ENCODE measurements around the gene CD300A. TPM values are rescaled to one million over a fixed set of nuclear protein-coding genes. Genes with fewer than 3 reads are reported as not detected.

CD300A gene
- total and polyA plus RNA-seq, 5 donors: 2.2 to 5.7 (median 5.1) TPM

GRCh38 chr17:74531231-74531761 lies 64.9 kb downstream of the CD300A start, which contains the start of gene CD300LB:
Gene CD300LB, minus strand, starts transcription at chr17:74531475. Its CDS starts 125 bp downstream, at chr17:74531350.
- DNase-seq (no peak), ATAC-seq (peak; percentile 9 to 17)
- intact Hi-C loops (cut with DNase I): no loop called here
- Histone ChIP-seq H3K4me3 (ENCODE audit: low read length) (no peak within 1 kb of the TSS), H3K27me3 (ENCODE audit: control insufficient read depth, insufficient read depth) (no peaks in the 10 kb centered on the region), H3K9me3 (ENCODE audit: control insufficient read depth, low read length) (no peaks in the 10 kb centered on the region), H3K4me1 (ENCODE audit: control insufficient read depth, insufficient read depth, low read length) (no peaks in the 10 kb centered on the region), H3K27ac (ENCODE audit: low read length) (no peak within 1 kb of the TSS)
- WGBS: 60% methylated on average over 10 of the region's 10 CpGs

- Histone ChIP-seq H3K9me3 (ENCODE audit: control insufficient read depth, low read length) (no peaks in the 10 kb centered on the region), H3K4me3 (ENCODE audit: low read length) (no peak overlapping the region), H3K27ac (ENCODE audit: low read length) (no peak overlapping the region), H3K27me3 (ENCODE audit: control insufficient read depth, insufficient read depth) (peaks cover 1% of the 10 kb centered on the region), H3K4me1 (ENCODE audit: control insufficient read depth, insufficient read depth, low read length) (no peaks in the 10 kb centered on the region)
- intact Hi-C loops (cut with DNase I): no loop called here
- ATAC-seq: peak; percentile 74 to 76
- DNase-seq: peak in 2 of 3 donors; percentile 68 to 70
- 63% methylated on average over 10 of the region's 10 CpGs for WGBS
These were observed 65.7 kb downstream of the CD300A start for GRCh38 chr17:74532115-74532514.

Other genes with a start within 250 kb of the CD300A start
- gene DNAI2, start 192.4 kb upstream of the CD300A start, total RNA-seq: under 1 TPM in 1 of 4 donors, not detected in 3; 0.33 TPM
- not detected for gene DNAI2, start 192.4 kb upstream of the CD300A start, polyA plus RNA-seq
- gene KIF19, start 140.4 kb upstream of the CD300A start, total RNA-seq: under 1 TPM; 0.14 to 0.38 (median 0.25) TPM
- 0.88 TPM for gene KIF19, start 140.4 kb upstream of the CD300A start, polyA plus RNA-seq
- not detected for gene BTBD17, start 104.8 kb upstream of the CD300A start, total RNA-seq
- not detected for gene BTBD17, start 104.8 kb upstream of the CD300A start, polyA plus RNA-seq
- gene GPR142, start 99.1 kb upstream of the CD300A start, total RNA-seq: not detected
- gene GPR142, start 99.1 kb upstream of the CD300A start, polyA plus RNA-seq: not detected
- 10 to 100 TPM; 27.3 to 40.8 (median 32.1) TPM for gene GPRC5C, start 34.5 kb upstream of the CD300A start, total RNA-seq
- 26.5 TPM for gene GPRC5C, start 34.5 kb upstream of the CD300A start, polyA plus RNA-seq
- under 1 TPM in 1 of 4 donors, not detected in 3; 0.09 TPM for gene CD300LB, start 64.8 kb downstream of the CD300A start, total RNA-seq
- gene CD300LB, start 64.8 kb downstream of the CD300A start, polyA plus RNA-seq: 0.09 TPM
- gene CD300C, start 79.5 kb downstream of the CD300A start, total RNA-seq: 1 to 10 TPM in 3 of 4 donors, under 1 TPM in 1; 0.62 to 2.1 (median 1.5) TPM
- gene CD300C, start 79.5 kb downstream of the CD300A start, polyA plus RNA-seq: 0.11 TPM
- not detected for gene CD300H, start 100.9 kb downstream of the CD300A start, total RNA-seq
- gene CD300H, start 100.9 kb downstream of the CD300A start, polyA plus RNA-seq: not detected
- not detected for gene CD300LD, start 125.6 kb downstream of the CD300A start, total RNA-seq
- gene CD300LD, start 125.6 kb downstream of the CD300A start, polyA plus RNA-seq: not detected
- gene CD300E, start 157.1 kb downstream of the CD300A start, total RNA-seq: under 1 TPM; 0.38 to 0.94 (median 0.67) TPM
- gene CD300E, start 157.1 kb downstream of the CD300A start, polyA plus RNA-seq: 0.45 TPM
- gene CD300LF, start 246.3 kb downstream of the CD300A start, total RNA-seq: under 1 TPM in 3 of 4 donors, not detected in 1; 0.25 to 0.62 (median 0.34) TPM
- 0.05 TPM for gene CD300LF, start 246.3 kb downstream of the CD300A start, polyA plus RNA-seq